DOHH2 (cell line): ENCODE measurements around the gene TSTD1.

Experiments used
- H3F3A ChIP-seq: fragments of 200-600 bp; sonication (generic), shearing (Covaris generic); 2 replicates; pipeline ENCODE4 v1.6.0; 2016; ENCODE audit warnings: antibody characterized with exemption, mild to moderate bottlenecking; ENCODE audit not compliant: control insufficient read depth, insufficient read depth
- H3K27ac ChIP-seq: fragments of 200-600 bp; sonication (generic); 2 replicates; pipeline ENCODE4 v1.5.1; 2014; ENCODE audit warnings: low read depth, mild to moderate bottlenecking, low read length, moderate library complexity
- H3K27me3 ChIP-seq: fragments of 200-600 bp; sonication (generic); 2 replicates; pipeline ENCODE4 v1.6.1; 2014; ENCODE audit warnings: mild to moderate bottlenecking, low read length, mixed read lengths; ENCODE audit not compliant: control insufficient read depth
- H3K36me3 ChIP-seq: fragments of 200-600 bp; sonication (generic); 2 replicates; pipeline ENCODE4 v1.6.1; 2014; ENCODE audit warnings: mild to moderate bottlenecking, low read length, moderate library complexity, mixed read lengths; ENCODE audit not compliant: control insufficient read depth
- H3K4me1 ChIP-seq: fragments of 200-600 bp; sonication (generic); 2 replicates; pipeline ENCODE4 v1.6.1; 2014; ENCODE audit warnings: mild to moderate bottlenecking, low read length, mixed read lengths; ENCODE audit not compliant: control insufficient read depth
- H3K4me2 ChIP-seq: fragments of 200-600 bp; sonication (generic); 2 replicates; pipeline ENCODE4 v1.6.0; 2014; ENCODE audit warnings: mild to moderate bottlenecking, low read length, moderate library complexity
- H3K4me3 ChIP-seq: fragments of 200-600 bp; sonication (generic); 2 replicates; pipeline ENCODE4 v1.5.1; 2014; ENCODE audit warnings: mild to moderate bottlenecking, low read length, mixed read lengths
- H3K79me2 ChIP-seq: fragments of 200-600 bp; sonication (generic); 2 replicates; pipeline ENCODE4 v1.6.1; 2014; ENCODE audit warnings: mild to moderate bottlenecking, low read length, mixed read lengths; ENCODE audit not compliant: control insufficient read depth
- H3K9me2 ChIP-seq: fragments of 200-600 bp; sonication (generic); replicated peaks from 2 replicates; pipeline ENCODE4 v1.6.1; 2014; ENCODE audit warnings: mild to moderate bottlenecking, low read length, mixed read lengths; ENCODE audit not compliant: control insufficient read depth
- H3K9me3 ChIP-seq: fragments of 200-600 bp; sonication (generic); 2 replicates; pipeline ENCODE4 v1.6.1; 2014; ENCODE audit warnings: antibody characterized with exemption, low read length, mixed read lengths; ENCODE audit not compliant: control insufficient read depth, insufficient read depth
- H4K20me1 ChIP-seq: fragments of 200-600 bp; sonication (generic); 2 replicates; pipeline ENCODE4 v1.6.0; 2014; ENCODE audit warnings: low read depth, mild to moderate bottlenecking, antibody characterized with exemption, low read length, moderate library complexity; ENCODE audit not compliant: control insufficient read depth, insufficient read depth
- CTCF ChIP-seq: fragments of 200-600 bp; sonication (generic); IDR thresholded peaks from one replicate; pipeline ENCODE4 v1.5.1; 2014; ENCODE audit warnings: antibody characterized with exemption, mild to moderate bottlenecking, low read depth, low read length; ENCODE audit not compliant: poor library complexity, severe bottlenecking
- EZH2phosphoT487 ChIP-seq: fragments of 200-600 bp; sonication (generic); IDR thresholded peaks from 2 replicates; pipeline ENCODE4 v1.6.1; 2017; ENCODE audit warnings: borderline replicate concordance, mild to moderate bottlenecking, antibody characterized with exemption, low read length, moderate library complexity, mixed read lengths

TSTD1 gene

GRCh38 chr1:160999376-160999775 lies 39.4 kb downstream of the TSTD1 start:
- no peaks in the 10 kb centered on the region for H3F3A ChIP-seq
- TF ChIP-seq EZH2phosphoT487 (no peak), CTCF (no peak)
- no peaks in the 10 kb centered on the region for H3K4me1 ChIP-seq
- H3K27me3 ChIP-seq, result no peaks in the 10 kb centered on the region
- no peaks in the 10 kb centered on the region; the same call in 1 of the 2 replicates for H4K20me1 ChIP-seq
- H3K27ac ChIP-seq, result no peak overlapping the region
- no peaks in the 10 kb centered on the region for H3K9me3 ChIP-seq
- no peak overlapping the region for H3K4me2 ChIP-seq
- peaks cover 5% of the 10 kb centered on the region; the same call in 1 of the 2 replicates for H3K36me3 ChIP-seq
- no peak overlapping the region for H3K4me3 ChIP-seq
- H3K9me2 ChIP-seq, result no peaks in the 10 kb centered on the region
- no peaks in the 10 kb centered on the region for H3K79me2 ChIP-seq

GRCh38 chr1:160997323-160998038 lies 41.3 kb downstream of the TSTD1 start:
- no peak overlapping the region for H3K4me2 ChIP-seq
- TF ChIP-seq CTCF (peak; percentile 66), EZH2phosphoT487 (no peak)
- H3K27me3 ChIP-seq, result no peaks in the 10 kb centered on the region
- H3K36me3 ChIP-seq, result peaks cover 5% of the 10 kb centered on the region; the same call in 1 of the 2 replicates
- H3F3A ChIP-seq, result 0 out of 2 replicates have a peak, but pooled peaks cover 4% of the 10 kb centered on the region
- no peaks in the 10 kb centered on the region for H3K9me3 ChIP-seq
- no peaks in the 10 kb centered on the region for H3K79me2 ChIP-seq
- no peak overlapping the region for H3K27ac ChIP-seq
- H3K4me3 ChIP-seq, result no peak overlapping the region
- no peaks in the 10 kb centered on the region for H3K4me1 ChIP-seq
- H3K9me2 ChIP-seq, result no peaks in the 10 kb centered on the region
- H4K20me1 ChIP-seq, result no peaks in the 10 kb centered on the region; the same call in 1 of the 2 replicates

- H3K4me3 ChIP-seq, result no peak overlapping the region
- H3K27ac ChIP-seq, result no peak overlapping the region
- no peaks in the 10 kb centered on the region for H3K79me2 ChIP-seq
- H3K4me2 ChIP-seq, result no peak overlapping the region
- no peaks in the 10 kb centered on the region; the same call in 1 of the 2 replicates for H4K20me1 ChIP-seq
- H3F3A ChIP-seq, result 0 out of 2 replicates have a peak, but pooled peaks cover 4% of the 10 kb centered on the region
- H3K36me3 ChIP-seq, result peaks cover 5% of the 10 kb centered on the region; the same call in 1 of the 2 replicates
- H3K9me2 ChIP-seq, result no peaks in the 10 kb centered on the region
- no peak for TF ChIP-seq CTCF
- TF ChIP-seq EZH2phosphoT487, result no peak
- no peaks in the 10 kb centered on the region for H3K9me3 ChIP-seq
- no peaks in the 10 kb centered on the region for H3K27me3 ChIP-seq
- H3K4me1 ChIP-seq, result no peaks in the 10 kb centered on the region
Observed at GRCh38 chr1:160996178-160996577, 42.6 kb downstream of the TSTD1 start.
